NB4 (cell line): ENCODE results near the gene CSNK1A1.

ENCODE experiments used
- DNase-seq: peaks from one replicate; pipeline ENCODE4 v3.0.0; 2010; ENCODE audit warnings: low read depth
- H3K4me3 ChIP-seq: one replicate; pipeline ENCODE4 v1.5.1; 2011; ENCODE audit warnings: mild to moderate bottlenecking, low read depth, low read length, moderate library complexity
- CTCF ChIP-seq: IDR thresholded peaks from one replicate; pipeline ENCODE4 v1.5.1; 2012; ENCODE audit warnings: low read depth, low read length
- MAX ChIP-seq: IDR thresholded peaks from 2 replicates; pipeline ENCODE4 v1.6.1; 2011; ENCODE audit warnings: low read depth, low read length
- MYC ChIP-seq: IDR thresholded peaks from 2 replicates; pipeline ENCODE4 v1.6.1; 2011; ENCODE audit warnings: low read depth, low read length
- POLR2A ChIP-seq: IDR thresholded peaks from 2 replicates; pipeline ENCODE4 v1.6.1; 2011; ENCODE audit warnings: mild to moderate bottlenecking; ENCODE audit not compliant: insufficient read length; ENCODE audit errors: extremely low read depth

Gene CSNK1A1

GRCh38 chr5:149578896-149579295 is 27.7 kb upstream of the CSNK1A1 start:
- TF ChIP-seq CTCF: no peak
- TF ChIP-seq MYC: no peak
- no peak for TF ChIP-seq MAX
- DNase-seq: no peak
- no peak overlapping the region for H3K4me3 ChIP-seq

- H3K4me3 ChIP-seq: no peak overlapping the region
- no peak for DNase-seq
- TF ChIP-seq MYC (no peak), MAX (no peak), POLR2A (no peak), CTCF (no peak)
Measured at GRCh38 chr5:149576021-149576420, 24.8 kb upstream of the CSNK1A1 start.

- no peak overlapping the region for H3K4me3 ChIP-seq
- no peak for DNase-seq
- TF ChIP-seq POLR2A (no peak), MYC (no peak), MAX (no peak), CTCF (no peak)
Measured at GRCh38 chr5:149575131-149575530, 23.9 kb upstream of the CSNK1A1 start.

- no peak for DNase-seq
- TF ChIP-seq MYC (no peak), MAX (no peak), POLR2A (no peak), CTCF (no peak)
- H3K4me3 ChIP-seq: no peak overlapping the region
Measured at GRCh38 chr5:149572576-149573231, 21.5 kb upstream of the CSNK1A1 start.

GRCh38 chr5:149572170-149572569 is 20.9 kb upstream of the CSNK1A1 start:
- no peak overlapping the region for H3K4me3 ChIP-seq
- DNase-seq: no peak
- TF ChIP-seq MYC (no peak), CTCF (no peak), MAX (no peak), POLR2A (no peak)

- DNase-seq: no peak
- H3K4me3 ChIP-seq: no peak overlapping the region
- no peak for TF ChIP-seq CTCF
- no peak for TF ChIP-seq MYC
- TF ChIP-seq POLR2A: no peak
- TF ChIP-seq MAX: no peak
Measured at GRCh38 chr5:149567226-149567625, 16.0 kb upstream of the CSNK1A1 start.
